HG03039 (cell line): ENCODE results near the gene P2RY8.
"Not testable (repeated sequence)": the region's sequence is repeated elsewhere in the genome, so short reads cannot be mapped to it uniquely, and the experiment has no call there.

ENCODE experiments used
- ATAC-seq: cut with Tn5 transposase; IDR thresholded peaks from one replicate; pipeline ENCODE4 v1.9.1; 2021; ENCODE audit warnings: mild to moderate bottlenecking, moderate library complexity; ENCODE audit not compliant: unreplicated experiment

The P2RY8 gene

DNA sequence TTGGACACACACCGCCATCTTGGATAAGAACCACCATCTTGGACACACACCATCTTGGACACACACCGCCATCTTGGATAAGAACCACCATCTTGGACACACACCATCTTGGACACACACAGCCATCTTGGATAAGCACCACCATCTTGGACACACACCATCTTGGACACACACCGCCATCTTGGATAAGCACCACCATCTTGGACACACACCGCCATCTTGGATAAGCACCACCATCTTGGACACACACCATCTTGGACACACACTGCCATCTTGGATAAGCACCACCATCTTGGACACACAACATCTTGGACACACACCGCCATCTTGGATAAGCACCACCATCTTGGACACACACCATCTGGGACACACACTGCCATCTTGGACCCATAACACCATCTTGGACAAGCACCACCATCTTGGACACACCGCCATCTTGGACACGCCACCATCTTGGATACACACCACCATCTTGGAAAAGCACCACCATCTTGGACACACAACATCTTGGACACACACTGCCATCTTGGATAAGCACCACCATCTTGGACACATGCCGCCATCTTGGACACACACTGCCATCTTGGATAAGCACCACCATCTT lies 88.9 kb downstream of the P2RY8 start:
- ATAC-seq: not testable (repeated sequence)

GRCh38 chrX:1446984-1447968 lies 89.7 kb downstream of the P2RY8 start:
- not testable (repeated sequence) for ATAC-seq

- ATAC-seq: no peak
Observed at GRCh38 chrX:1444561-1445500, 92.2 kb downstream of the P2RY8 start.

- no peak for ATAC-seq
Observed at GRCh38 chrX:1443496-1444075, 93.4 kb downstream of the P2RY8 start.

GRCh38 chrX:1442724-1443367 lies 94.1 kb downstream of the P2RY8 start:
- no peak for ATAC-seq

DNA sequence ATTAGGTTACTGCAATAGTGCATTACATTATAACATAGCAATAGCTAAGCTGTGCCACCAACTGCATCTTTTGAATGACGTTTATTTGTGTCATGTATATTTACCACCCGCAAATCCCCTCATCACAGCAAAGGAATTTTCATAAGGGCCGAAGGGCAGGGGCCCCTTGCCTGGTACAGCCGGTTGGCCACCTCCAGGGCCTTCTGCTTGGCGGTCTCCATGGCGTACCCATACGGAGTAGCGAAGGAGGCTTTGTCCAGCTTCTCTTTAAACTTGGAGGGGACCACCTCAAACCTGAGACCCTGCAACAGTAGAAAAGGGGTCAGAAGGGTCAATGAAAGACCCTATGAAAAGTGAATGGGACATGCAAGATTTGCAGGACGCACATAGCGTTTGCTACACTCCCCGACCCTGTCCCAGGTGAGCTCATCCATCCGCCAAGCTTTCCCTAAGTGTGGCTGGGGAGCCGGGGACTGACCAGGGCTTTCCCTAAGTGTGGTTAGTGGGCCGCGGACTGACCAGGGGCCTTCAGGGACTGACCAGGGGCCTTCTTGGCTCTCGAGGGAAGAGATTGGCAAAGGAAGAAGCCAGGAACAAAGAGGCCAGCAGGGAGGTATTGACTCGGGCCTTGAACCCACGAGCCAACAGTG lies 94.8 kb downstream of the P2RY8 start:
- no peak for ATAC-seq

- ATAC-seq: no peak
Observed at GRCh38 chrX:1440506-1440905, 96.5 kb downstream of the P2RY8 start.

- ATAC-seq: no peak
Observed at GRCh38 chrX:1435241-1435895, 101.6 kb downstream of the P2RY8 start.

GRCh38 chrX:1434871-1435240 lies 102.1 kb downstream of the P2RY8 start:
- ATAC-seq: no peak

GRCh38 chrX:1433646-1434357 lies 103.2 kb downstream of the P2RY8 start:
- ATAC-seq: no peak

DNA sequence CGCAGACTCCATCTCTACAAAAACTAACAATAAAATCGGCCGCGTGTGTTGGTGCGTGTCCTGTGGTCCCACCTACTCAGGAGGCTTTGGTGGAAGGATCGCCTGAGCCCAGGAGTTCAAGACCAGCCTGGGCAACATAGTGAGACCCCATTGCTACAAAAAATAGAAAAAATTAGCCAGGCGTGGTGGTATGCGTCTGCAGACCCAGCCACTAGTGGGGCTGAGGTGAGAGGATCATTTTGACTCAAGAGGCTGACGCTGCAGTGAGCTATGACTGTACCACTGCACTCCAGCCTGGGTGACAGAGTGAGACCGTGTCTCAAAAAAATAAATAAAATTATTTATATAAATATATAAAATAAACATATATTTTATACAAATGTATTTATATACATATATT lies 106.5 kb downstream of the P2RY8 start:
- no peak for ATAC-seq

DNA sequence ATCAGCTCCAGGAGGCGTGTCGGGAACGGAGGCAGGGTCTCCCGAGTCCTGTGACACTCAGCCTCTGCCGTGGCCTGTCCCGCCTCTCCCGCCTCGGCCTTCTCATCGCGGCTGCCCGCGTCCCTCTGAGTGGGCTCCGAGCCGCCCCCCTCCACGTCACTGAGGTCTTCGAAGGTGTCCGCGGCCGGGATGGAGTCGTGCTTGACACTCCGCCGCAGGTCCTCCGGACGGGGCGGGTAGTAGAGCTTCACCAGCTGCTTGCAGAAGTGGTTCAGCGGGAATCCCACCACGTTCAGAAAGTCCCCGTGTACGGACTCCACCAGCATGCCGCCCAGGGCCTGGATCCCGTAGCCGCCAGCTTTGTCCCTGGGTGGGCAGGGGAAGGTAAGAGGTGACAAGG lies 109.2 kb downstream of the P2RY8 start:
- no peak for ATAC-seq

- not testable (repeated sequence) for ATAC-seq
Observed at GRCh38 chrX:1426321-1426720, 110.7 kb downstream of the P2RY8 start.

DNA sequence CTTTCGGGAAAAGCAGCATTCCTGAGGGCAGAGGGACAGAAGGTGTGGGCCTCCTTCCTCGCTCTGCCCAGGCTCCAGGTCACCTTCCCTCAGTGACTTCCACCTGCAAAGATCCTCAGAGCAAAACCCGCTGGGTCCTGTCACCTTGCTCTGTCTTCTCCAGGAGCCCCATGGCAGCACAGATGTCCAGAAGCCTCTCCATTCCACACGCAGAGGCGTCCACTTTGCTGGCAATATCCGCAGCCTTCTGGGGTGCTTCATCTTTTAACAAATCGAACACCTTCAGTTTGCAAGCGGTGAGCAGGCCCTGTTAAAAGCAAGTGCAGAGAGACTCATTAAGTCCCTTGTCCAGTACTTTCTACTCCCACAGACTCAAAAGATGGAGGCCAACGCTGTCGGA lies 111.6 kb downstream of the P2RY8 start:
- ATAC-seq: no peak

DNA sequence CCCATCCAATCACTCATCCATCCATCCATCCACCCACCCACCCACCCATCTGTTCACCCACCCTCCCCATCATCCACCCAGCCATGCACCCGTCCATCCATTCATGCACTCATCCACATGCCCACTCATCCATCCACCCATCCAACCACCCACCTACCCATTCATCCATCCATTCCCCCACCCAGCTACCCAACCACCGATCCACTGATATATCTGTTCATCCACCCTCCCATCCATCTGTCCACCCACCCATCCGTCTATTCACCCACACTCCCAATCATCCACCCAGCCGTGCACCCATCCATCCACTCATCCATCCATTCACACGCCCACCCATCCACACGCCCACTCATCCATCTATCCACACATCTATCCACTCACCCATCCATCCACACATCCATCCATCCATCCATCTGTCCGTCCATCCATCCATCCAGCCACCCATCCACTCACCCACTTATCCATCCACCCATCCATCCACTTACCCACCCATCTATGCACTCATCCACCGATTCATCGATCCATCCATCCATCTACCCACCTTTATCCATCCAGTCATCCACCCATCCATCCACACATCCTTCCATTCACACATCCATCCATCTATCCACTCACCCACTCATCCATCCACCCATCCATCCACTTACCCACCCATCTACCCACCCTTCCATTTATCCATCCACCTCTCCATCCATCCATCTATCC lies 112.7 kb downstream of the P2RY8 start:
- no peak for ATAC-seq

DNA sequence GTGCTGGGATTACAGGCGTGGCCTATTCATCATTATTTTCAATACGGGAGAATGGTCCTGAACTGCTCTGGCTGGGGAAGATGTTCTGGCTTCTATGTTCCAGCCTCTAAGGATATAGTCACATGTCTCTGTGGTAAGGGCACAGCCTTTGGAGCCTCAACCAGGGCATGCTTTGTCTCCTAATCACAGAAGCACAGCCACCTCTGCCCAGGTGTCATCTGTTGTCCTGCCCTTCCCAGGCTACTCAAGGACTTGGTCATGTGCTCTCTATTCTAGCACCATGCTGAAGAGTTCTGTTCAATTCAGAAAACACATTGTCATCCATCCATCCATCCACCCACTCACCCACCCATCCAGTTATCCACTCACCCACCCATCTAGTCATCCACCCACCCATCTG lies 113.8 kb downstream of the P2RY8 start:
- ATAC-seq: no peak

DNA sequence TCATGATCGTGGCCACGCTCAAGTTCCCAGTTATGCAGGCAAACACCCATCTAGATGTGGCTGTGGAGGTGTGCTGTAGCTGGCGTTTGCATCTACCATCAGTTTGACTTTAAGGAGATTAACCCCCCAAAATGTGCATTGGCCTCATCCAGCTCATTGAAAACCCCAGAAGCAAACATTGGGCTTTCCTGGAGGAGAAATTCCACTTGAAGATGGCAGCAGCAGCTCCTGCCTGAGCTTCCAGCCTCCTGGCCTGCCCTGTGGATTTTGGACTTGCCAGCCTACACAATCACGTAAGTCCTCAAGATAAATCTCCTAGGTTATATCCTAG lies 114.9 kb downstream of the P2RY8 start:
- ATAC-seq: no peak

GRCh38 chrX:1421433-1422134 lies 115.4 kb downstream of the P2RY8 start:
- ATAC-seq: no peak
